Bronchial epithelial cell (primary cell): ENCODE results near the gene IGF2BP2. TPM values are rescaled to one million over a fixed set of nuclear protein-coding genes. Genes with fewer than 3 reads are reported as not detected.
"Not testable (repeated sequence)": the region's sequence is repeated elsewhere in the genome, so short reads cannot be mapped to it uniquely, and the experiment has no call there.

ENCODE experiments used
- DNase-seq: peaks from one replicate; pipeline ENCODE4 v3.0.0-alpha.2; 2010; ENCODE audit warnings: low read depth
- FAIRE-seq: peaks from 2 replicates; lab custom pipeline; 2011; peaks lifted over from hg19 to GRCh38; lab: Jason Lieb, UNC
- H3K27me3 ChIP-seq: 2 replicates; pipeline ENCODE4 v1.5.1; 2011; ENCODE audit warnings: low read length; ENCODE audit not compliant: control insufficient read depth, insufficient read depth
- H3K36me3 ChIP-seq: 2 replicates; pipeline ENCODE4 v1.5.1; 2011; ENCODE audit warnings: low read length; ENCODE audit not compliant: control insufficient read depth, insufficient read depth
- H3K4me3 ChIP-seq: 2 replicates; pipeline ENCODE4 v1.5.1; 2011; ENCODE audit warnings: mild to moderate bottlenecking, low read depth, low read length, control low read depth
- CTCF ChIP-seq: IDR thresholded peaks from 2 replicates; pipeline ENCODE4 v1.5.1; 2011; ENCODE audit warnings: mild to moderate bottlenecking, moderate library complexity, low read length, control low read depth, inconsistent platforms; ENCODE audit not compliant: insufficient read depth, severe bottlenecking
- total RNA-seq: library from RNA; depleted of rRNA; stranded (reverse); fragments of >200 nt; gene quantifications from 2 replicates; pipeline ENCODE4 v1.2.1, GENCODE V29; 2014

The IGF2BP2 gene
- total RNA-seq, 1 donor from 2014 or later: 37.1 TPM

- FAIRE-seq: no peak
- DNase-seq: no peak
Measured at GRCh38 chr3:185645596-185646381, 179.1 kb downstream of the IGF2BP2 start.

GRCh38 chr3:185645191-185645590, 179.7 kb downstream of the IGF2BP2 start:
- peaks cover 27% of the 10 kb centered on the region for H3K36me3 ChIP-seq

More at GRCh38 chr3:185645596-185646381, 179.1 kb downstream of the IGF2BP2 start:
- Histone ChIP-seq H3K27me3 (no peaks in the 10 kb centered on the region), H3K36me3 (peaks cover 27% of the 10 kb centered on the region), H3K4me3 (no peak overlapping the region)
- no peak for TF ChIP-seq CTCF

GRCh38 chr3:185640308-185640707, 184.5 kb downstream of the IGF2BP2 start:
- Histone ChIP-seq H3K4me3 (no peak overlapping the region), H3K27me3 (no peaks in the 10 kb centered on the region), H3K36me3 (peaks cover 2% of the 10 kb centered on the region)
- DNase-seq (no peak), FAIRE-seq (no peak)
- no peak for TF ChIP-seq CTCF

More at GRCh38 chr3:185645191-185645590, 179.7 kb downstream of the IGF2BP2 start:
- not testable (repeated sequence) for H3K4me3 ChIP-seq, FAIRE-seq, H3K27me3 ChIP-seq, DNase-seq

- DNase-seq (no peak), FAIRE-seq (no peak)
- Histone ChIP-seq H3K36me3 (peaks cover 2% of the 10 kb centered on the region), H3K4me3 (no peak overlapping the region), H3K27me3 (no peaks in the 10 kb centered on the region)
- TF ChIP-seq CTCF: no peak
Measured at GRCh38 chr3:185639632-185640206, 185.1 kb downstream of the IGF2BP2 start.

- not testable (repeated sequence) for H3K27me3 ChIP-seq, DNase-seq, H3K4me3 ChIP-seq, H3K36me3 ChIP-seq, FAIRE-seq
Measured at GRCh38 chr3:185638651-185639050, 186.2 kb downstream of the IGF2BP2 start.

- DNase-seq (no peak), FAIRE-seq (peak; percentile 70)
- TF ChIP-seq CTCF: no peak
- Histone ChIP-seq H3K27me3 (no peaks in the 10 kb centered on the region), H3K36me3 (no peaks in the 10 kb centered on the region), H3K4me3 (no peak overlapping the region)
Measured at GRCh38 chr3:185637388-185637787, 187.5 kb downstream of the IGF2BP2 start.
